Breast epithelium (tissue), 4 donors: Measurements from ENCODE around the gene SRA1. TPM values are rescaled to one million over a fixed set of nuclear protein-coding genes. Genes with fewer than 3 reads are reported as not detected.
A peak's percentile ranks its signal among the peaks of the same experiment; 100 is the strongest.
"Not testable (repeated sequence)": the region's sequence is repeated elsewhere in the genome, so short reads cannot be mapped to it uniquely, and the experiment has no call there.

ENCODE experiments used
- DNase-seq, 2 donors: peaks; one replicate each; pipeline ENCODE4 v3.0.0-alpha.2; 2019; ENCODE audit warnings: low spot score in 2 of 2
- H3K27ac ChIP-seq, 2 donors: fragments of 200-600 bp; sonication (generic) in 1 of 2; one replicate each; pipeline ENCODE4 v1.5.1; 2016 to 2019; ENCODE audit warnings: mild to moderate bottlenecking in 1 of 2
- H3K27me3 ChIP-seq, 2 donors: fragments of 200-600 bp; sonication (generic) in 1 of 2; one replicate each; pipeline versions ENCODE4 v1.5.1 to v1.6.0; 2017 to 2019; ENCODE audit warnings: control low read depth in 1 of 2, mild to moderate bottlenecking in 1 of 2
- H3K36me3 ChIP-seq: fragments of 200-600 bp; one replicate; pipeline ENCODE4 v1.5.1; 2019
- H3K4me1 ChIP-seq, 2 donors: fragments of 200-600 bp; sonication (generic); one replicate each; pipeline ENCODE4 v1.5.1; 2016 to 2019; ENCODE audit warnings: control low read depth in 1 of 2
- H3K4me3 ChIP-seq, 3 donors: fragments of 200-600 bp; sonication (generic); 1 replicate in 2 of 3; 2 replicates in 1 of 3; pipeline ENCODE4 v1.5.1; 2016 to 2019; ENCODE audit warnings: mild to moderate bottlenecking in 3 of 3, moderate library complexity in 2 of 3
- H3K9me3 ChIP-seq, 2 donors: fragments of 200-600 bp; sonication (generic) in 1 of 2; one replicate each; pipeline ENCODE4 v1.5.1; 2016 to 2019; ENCODE audit warnings: control low read depth in 1 of 2
- CTCF ChIP-seq, 3 donors: fragments of 450-650 bp; IDR thresholded peaks; one replicate each; pipeline ENCODE4 v1.5.1; 2016 to 2017; ENCODE audit warnings: antibody characterized with exemption in 3 of 3, mild to moderate bottlenecking in 3 of 3, moderate library complexity in 3 of 3
- POLR2A ChIP-seq: fragments of 450-650 bp; IDR thresholded peaks from one replicate; pipeline ENCODE4 v1.6.1; 2016; ENCODE audit warnings: antibody characterized with exemption, mild to moderate bottlenecking, moderate library complexity
- POLR2AphosphoS5 ChIP-seq, 3 donors: sonication (generic); formaldehyde crosslinking; IDR thresholded peaks; one replicate each; pipeline ENCODE4 v1.6.1; 2017; ENCODE audit warnings: antibody characterized with exemption in 3 of 3
- intact Hi-C: fragments of 100-400 bp; cut with DNase I; formaldehyde crosslinking; loops from one replicate; pipeline ENCODE4 v1.15.1; 2023; ENCODE audit warnings: low total_unique reads
- total RNA-seq, 3 donors: library from RNA; depleted of rRNA; stranded (reverse); fragments of >200 nt; gene quantifications; one replicate each; pipeline ENCODE4 v1.1.0, GENCODE V29; 2016

Gene SRA1
- total RNA-seq, result 10 to 100 TPM; 13.6 to 28.4 (median 24.9) TPM

- H3K27me3 ChIP-seq, result no peaks in the 10 kb centered on the region
- DNase-seq, result peak; percentile 87 to 92
Observed at GRCh38 chr5:140557136-140557805, at the start of gene SRA1. Gene SRA1 (minus strand): TSS chr5:140557473. CDS start chr5:140557452, 21 bp downstream.

GRCh38 chr5:140607031-140607430, 49.8 kb upstream of the SRA1 start:
- Histone ChIP-seq H3K27ac (no peak overlapping the region), H3K9me3 (no peaks in the 10 kb centered on the region), H3K36me3 (no peaks in the 10 kb centered on the region), H3K4me1 (no peaks in the 10 kb centered on the region), H3K4me3 (no peak overlapping the region), H3K27me3 (no peaks in the 10 kb centered on the region)
- TF ChIP-seq POLR2AphosphoS5 (IDR thresholded peaks at IDR 0.05) (no peak), CTCF (IDR thresholded peaks at IDR 0.05) (no peak), POLR2A (no peak)
- DNase-seq, result no peak
- intact Hi-C loops, result no loop called here

More at GRCh38 chr5:140557136-140557805, at the start of gene SRA1:
- Histone ChIP-seq H3K4me3 (peak within 1 kb of the TSS; percentile 81 to 91 (median 81)), H3K4me1 (peaks cover 0 to 10% of the 10 kb centered on the region in 2 donors), H3K9me3 (no peaks in the 10 kb centered on the region), H3K27ac (peak within 1 kb of the TSS; percentile 94 to 96), H3K36me3 (no peaks in the 10 kb centered on the region)
- peak; percentile 83 to 97 (median 96) for TF ChIP-seq POLR2AphosphoS5 (IDR thresholded peaks at IDR 0.05)
- TF ChIP-seq POLR2A, result peak; percentile 92
- TF ChIP-seq CTCF (IDR thresholded peaks at IDR 0.05), result no peak
- intact Hi-C loops, result loop anchor here (5.0 kb wide), 1 partner anchor 80 kb away; the partner anchor contains the start of gene TMCO6

GRCh38 chr5:140605879-140606278, 48.6 kb upstream of the SRA1 start:
- TF ChIP-seq POLR2A, result no peak
- TF ChIP-seq CTCF (IDR thresholded peaks at IDR 0.05), result no peak
- no peak for TF ChIP-seq POLR2AphosphoS5 (IDR thresholded peaks at IDR 0.05)
- no peaks in the 10 kb centered on the region for H3K27me3 ChIP-seq
- H3K4me3 ChIP-seq, result no peak overlapping the region
- no peak overlapping the region for H3K27ac ChIP-seq
- no peaks in the 10 kb centered on the region for H3K4me1 ChIP-seq
- no peaks in the 10 kb centered on the region for H3K36me3 ChIP-seq
- no peaks in the 10 kb centered on the region for H3K9me3 ChIP-seq
- DNase-seq, result no peak
- intact Hi-C loops, result no loop called here

- H3K9me3 ChIP-seq, result no peaks in the 10 kb centered on the region
- H3K36me3 ChIP-seq, result no peaks in the 10 kb centered on the region
- H3K4me3 ChIP-seq, result no peak overlapping the region
- no peak for DNase-seq
- H3K4me1 ChIP-seq, result no peaks in the 10 kb centered on the region
- intact Hi-C loops, result no loop called here
- TF ChIP-seq CTCF (IDR thresholded peaks at IDR 0.05), result no peak
- TF ChIP-seq POLR2A, result no peak
- TF ChIP-seq POLR2AphosphoS5 (IDR thresholded peaks at IDR 0.05), result no peak
- no peaks in the 10 kb centered on the region for H3K27me3 ChIP-seq
- H3K27ac ChIP-seq, result no peak overlapping the region
Observed at GRCh38 chr5:140603734-140604133, 46.5 kb upstream of the SRA1 start.

- H3K4me3 ChIP-seq, H3K4me1 ChIP-seq, H3K9me3 ChIP-seq, H3K36me3 ChIP-seq, H3K27ac ChIP-seq, intact Hi-C loops, H3K27me3 ChIP-seq, DNase-seq: not testable (repeated sequence)
Observed at GRCh38 chr5:140603446-140603698, 46.1 kb upstream of the SRA1 start.

GRCh38 chr5:140602147-140602546, 44.9 kb upstream of the SRA1 start:
- Histone ChIP-seq H3K4me1 (no peaks in the 10 kb centered on the region), H3K36me3 (no peaks in the 10 kb centered on the region), H3K9me3 (no peaks in the 10 kb centered on the region), H3K27ac (no peak overlapping the region), H3K27me3 (no peaks in the 10 kb centered on the region), H3K4me3 (no peak overlapping the region)
- intact Hi-C loops, result no loop called here
- no peak for DNase-seq
- TF ChIP-seq CTCF (IDR thresholded peaks at IDR 0.05), result no peak
- no peak for TF ChIP-seq POLR2A
- no peak for TF ChIP-seq POLR2AphosphoS5 (IDR thresholded peaks at IDR 0.05)
